Measurements from ENCODE around the gene OTUD7B.
"Not testable (repeated sequence)": the region's sequence is repeated elsewhere in the genome, so short reads cannot be mapped to it uniquely, and the experiment has no call there.

OTUD7B gene

DNA sequence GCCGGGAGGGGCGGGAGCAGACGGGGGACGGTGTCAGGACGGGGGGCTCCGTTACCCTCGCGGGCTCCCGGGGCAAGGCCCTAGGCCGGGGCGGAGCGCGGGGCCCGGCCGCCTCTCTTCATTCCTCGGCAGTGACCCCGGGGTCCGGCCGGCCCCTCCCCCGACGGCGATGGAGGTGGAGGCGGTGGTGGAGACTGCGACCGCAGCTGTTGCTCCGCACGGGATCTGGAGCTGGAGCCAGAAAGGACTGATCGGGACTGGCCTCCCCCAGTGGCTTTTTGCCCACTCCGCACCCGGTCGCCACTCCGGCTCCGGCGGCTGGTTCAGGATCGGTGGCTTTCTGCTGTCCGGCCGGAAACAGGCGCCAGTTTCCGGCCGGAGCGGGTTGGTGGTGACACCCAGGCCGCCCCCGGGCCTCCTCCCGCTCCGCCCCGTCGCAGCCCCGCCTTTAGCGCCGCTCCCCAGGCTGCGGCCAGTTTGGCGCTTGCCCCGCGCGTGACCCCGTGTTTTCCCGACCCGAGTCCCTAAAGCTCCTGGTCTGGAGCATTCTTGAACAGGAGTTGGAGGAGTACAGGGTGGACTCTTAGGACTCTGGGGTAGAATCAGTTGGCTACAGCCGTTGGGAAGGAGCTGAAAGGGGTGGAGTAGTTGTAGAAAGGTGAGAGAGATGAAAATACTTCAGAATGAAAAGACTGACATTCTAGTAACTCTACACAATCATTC is at the start of gene OTUD7B:
TSS of gene OTUD7B (minus strand) at position 334 of the 723 bp plus-strand sequence. CDS start 33,216 bp downstream, outside the sequence.
- peaks cover 7% of the 10 kb centered on the region; the same call in 1 of the 2 replicates for H3K36me3 ChIP-seq (ENCODE audit: control insufficient read depth, insufficient read depth, low read length)
- H3K4me3 ChIP-seq (ENCODE audit: low read depth, low read length), result peak within 1 kb of the TSS; percentile 98
- no peaks in the 10 kb centered on the region for H3K9me3 ChIP-seq (ENCODE audit: control insufficient read depth, insufficient read depth, low read depth, low read length)
- peak within 1 kb of the TSS; percentile 88 for H3K9ac ChIP-seq (ENCODE audit: low read length)
- H3K4me1 ChIP-seq (ENCODE audit: control insufficient read depth, insufficient read depth, low read length), result peaks cover 23% of the 10 kb centered on the region
- no peaks in the 10 kb centered on the region for H3K27me3 ChIP-seq (ENCODE audit: control insufficient read depth, insufficient read depth, low read length)
- H3K27ac ChIP-seq (ENCODE audit: low read depth, low read length), result peak within 1 kb of the TSS; percentile 84; the same call in 1 of the 2 replicates

GRCh38 chr1:150060260-150060659 is 49.7 kb upstream of the OTUD7B start:
- H3K9me3 ChIP-seq (ENCODE audit: control insufficient read depth, insufficient read depth, low read depth, low read length), result no peaks in the 10 kb centered on the region
- no peak overlapping the region for H3K9ac ChIP-seq (ENCODE audit: low read length)
- H3K4me3 ChIP-seq (ENCODE audit: low read depth, low read length), result no peak overlapping the region
- no peaks in the 10 kb centered on the region for H3K4me1 ChIP-seq (ENCODE audit: control insufficient read depth, insufficient read depth, low read length)
- no peaks in the 10 kb centered on the region for H3K27me3 ChIP-seq (ENCODE audit: control insufficient read depth, insufficient read depth, low read length)
- no peaks in the 10 kb centered on the region for H3K36me3 ChIP-seq (ENCODE audit: control insufficient read depth, insufficient read depth, low read length)
- H3K27ac ChIP-seq (ENCODE audit: low read depth, low read length), result no peak overlapping the region

DNA sequence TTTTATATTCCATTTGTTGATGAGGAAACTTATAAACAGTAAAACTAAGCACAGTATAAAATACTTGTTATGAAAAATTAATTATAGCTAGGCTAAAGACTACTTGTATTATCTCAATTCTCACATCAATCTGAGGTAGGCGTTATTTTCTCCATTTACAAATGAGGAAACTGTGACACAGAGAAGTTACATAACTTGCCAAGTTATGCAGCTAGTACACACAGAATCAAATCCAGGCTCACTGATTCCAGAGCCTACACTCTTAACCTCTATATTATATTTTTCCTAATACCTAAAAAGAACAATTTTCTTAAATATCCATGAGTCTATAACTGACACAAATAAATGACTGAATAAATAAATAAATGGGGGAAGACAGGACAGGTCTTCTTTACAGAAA is 45.9 kb upstream of the OTUD7B start:
- H3K27ac ChIP-seq (ENCODE audit: low read depth, low read length), result no peak overlapping the region
- no peaks in the 10 kb centered on the region for H3K27me3 ChIP-seq (ENCODE audit: control insufficient read depth, insufficient read depth, low read length)
- H3K4me3 ChIP-seq (ENCODE audit: low read depth, low read length), result no peak overlapping the region
- H3K36me3 ChIP-seq (ENCODE audit: control insufficient read depth, insufficient read depth, low read length), result no peaks in the 10 kb centered on the region
- no peaks in the 10 kb centered on the region for H3K4me1 ChIP-seq (ENCODE audit: control insufficient read depth, insufficient read depth, low read length)
- H3K9ac ChIP-seq (ENCODE audit: low read length), result no peak overlapping the region
- no peaks in the 10 kb centered on the region for H3K9me3 ChIP-seq (ENCODE audit: control insufficient read depth, insufficient read depth, low read depth, low read length)

DNA sequence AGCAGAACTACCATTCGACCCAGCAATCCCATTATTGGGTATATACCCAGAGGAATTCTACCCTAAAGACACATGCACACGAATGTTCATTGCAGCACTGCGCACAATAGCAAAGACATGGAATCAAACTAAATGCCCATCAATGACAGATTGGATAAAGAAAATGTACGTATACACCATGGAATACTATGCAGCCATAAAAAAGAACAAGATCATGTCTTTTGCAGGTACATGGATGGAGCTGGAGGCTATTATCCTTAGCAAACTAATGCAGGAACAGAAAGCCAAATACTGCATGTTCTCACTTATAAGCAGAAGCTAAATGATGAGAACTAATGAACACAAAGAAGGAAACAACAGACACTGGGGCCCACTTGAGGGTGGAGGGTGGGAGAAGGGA is 45.0 kb upstream of the OTUD7B start:
- H3K4me1 ChIP-seq (ENCODE audit: control insufficient read depth, insufficient read depth, low read length); H3K27me3 ChIP-seq (ENCODE audit: control insufficient read depth, insufficient read depth, low read length); H3K27ac ChIP-seq (ENCODE audit: low read depth, low read length); H3K9me3 ChIP-seq (ENCODE audit: control insufficient read depth, insufficient read depth, low read depth, low read length); H3K4me3 ChIP-seq (ENCODE audit: low read depth, low read length); H3K9ac ChIP-seq (ENCODE audit: low read length); H3K36me3 ChIP-seq (ENCODE audit: control insufficient read depth, insufficient read depth, low read length): not testable (repeated sequence)

DNA sequence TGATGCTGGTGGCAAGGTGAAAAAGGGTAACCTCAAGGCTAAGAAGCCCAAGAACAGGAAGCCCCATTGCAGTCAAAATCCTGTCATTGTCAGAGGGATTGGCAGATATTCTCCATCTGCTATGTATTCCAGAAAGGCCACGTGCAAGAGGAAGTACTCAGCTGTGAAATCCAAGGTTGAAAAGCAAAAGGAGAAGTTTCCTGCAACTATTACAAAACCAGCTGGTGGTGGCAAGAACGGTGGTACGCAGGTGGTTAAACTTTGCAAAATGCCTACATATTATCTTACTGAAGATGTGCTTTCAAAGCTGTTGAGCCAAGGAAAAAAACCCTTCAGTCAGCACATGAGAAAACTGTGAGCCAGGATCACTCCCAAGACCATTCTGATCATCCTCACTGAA is 43.4 kb upstream of the OTUD7B start:
- no peak overlapping the region for H3K27ac ChIP-seq (ENCODE audit: low read depth, low read length)
- H3K27me3 ChIP-seq (ENCODE audit: control insufficient read depth, insufficient read depth, low read length), result no peaks in the 10 kb centered on the region

DNA sequence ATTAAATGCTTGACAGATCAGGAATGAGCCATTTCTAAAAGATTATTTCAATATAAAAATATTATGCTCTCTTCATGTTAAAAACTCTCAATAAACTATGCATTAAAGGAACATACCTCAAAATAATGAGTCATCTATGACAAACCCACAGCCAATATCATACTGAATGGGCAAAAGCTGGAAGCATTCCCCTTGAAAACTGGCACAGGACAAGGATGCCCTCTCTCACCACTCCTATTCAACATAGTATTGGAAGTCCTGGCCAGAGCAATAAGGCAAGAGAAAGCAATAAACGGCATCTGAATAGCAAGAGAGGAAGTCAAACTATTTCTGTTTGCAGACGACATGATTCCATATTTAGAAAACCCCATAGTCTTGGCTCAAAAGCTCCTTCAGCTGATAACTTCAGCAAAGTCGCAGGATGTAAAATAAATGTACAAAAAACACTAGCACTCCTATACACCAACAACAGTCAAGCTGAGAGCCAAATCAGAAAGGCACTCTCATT is 41.4 kb upstream of the OTUD7B start:
- not testable (repeated sequence) for H3K27me3 ChIP-seq (ENCODE audit: control insufficient read depth, insufficient read depth, low read length); H3K4me3 ChIP-seq (ENCODE audit: low read depth, low read length); H3K36me3 ChIP-seq (ENCODE audit: control insufficient read depth, insufficient read depth, low read length); H3K9me3 ChIP-seq (ENCODE audit: control insufficient read depth, insufficient read depth, low read depth, low read length); H3K4me1 ChIP-seq (ENCODE audit: control insufficient read depth, insufficient read depth, low read length); H3K9ac ChIP-seq (ENCODE audit: low read length); H3K27ac ChIP-seq (ENCODE audit: low read depth, low read length)

More for the DNA sequence above, 43.4 kb upstream of the OTUD7B start:
- H3K36me3 ChIP-seq (ENCODE audit: control insufficient read depth, insufficient read depth, low read length), result no peaks in the 10 kb centered on the region
- no peak overlapping the region for H3K9ac ChIP-seq (ENCODE audit: low read length)
- H3K4me3 ChIP-seq (ENCODE audit: low read depth, low read length), result no peak overlapping the region
- H3K4me1 ChIP-seq (ENCODE audit: control insufficient read depth, insufficient read depth, low read length), result peaks cover 4% of the 10 kb centered on the region; the same call in 1 of the 2 replicates
- no peaks in the 10 kb centered on the region for H3K9me3 ChIP-seq (ENCODE audit: control insufficient read depth, insufficient read depth, low read depth, low read length)

- Histone ChIP-seq H3K9me3 (ENCODE audit: control insufficient read depth, insufficient read depth, low read depth, low read length) (no peaks in the 10 kb centered on the region), H3K36me3 (ENCODE audit: control insufficient read depth, insufficient read depth, low read length) (no peaks in the 10 kb centered on the region), H3K27me3 (ENCODE audit: control insufficient read depth, insufficient read depth, low read length) (no peaks in the 10 kb centered on the region), H3K4me3 (ENCODE audit: low read depth, low read length) (no peak overlapping the region), H3K4me1 (ENCODE audit: control insufficient read depth, insufficient read depth, low read length) (peaks cover 4% of the 10 kb centered on the region; the same call in 1 of the 2 replicates), H3K27ac (ENCODE audit: low read depth, low read length) (no peak overlapping the region), H3K9ac (ENCODE audit: low read length) (no peak overlapping the region)
Measured at GRCh38 chr1:150051089-150051373, 40.5 kb upstream of the OTUD7B start.

- Histone ChIP-seq H3K4me3 (ENCODE audit: low read depth, low read length) (no peak overlapping the region), H3K36me3 (ENCODE audit: control insufficient read depth, insufficient read depth, low read length) (no peaks in the 10 kb centered on the region), H3K27me3 (ENCODE audit: control insufficient read depth, insufficient read depth, low read length) (no peaks in the 10 kb centered on the region), H3K9ac (ENCODE audit: low read length) (no peak overlapping the region), H3K9me3 (ENCODE audit: control insufficient read depth, insufficient read depth, low read depth, low read length) (no peaks in the 10 kb centered on the region), H3K4me1 (ENCODE audit: control insufficient read depth, insufficient read depth, low read length) (peaks cover 4% of the 10 kb centered on the region; the same call in 1 of the 2 replicates), H3K27ac (ENCODE audit: low read depth, low read length) (no peak overlapping the region)
Measured at GRCh38 chr1:150049926-150050325, 39.4 kb upstream of the OTUD7B start.

- H3K4me3 ChIP-seq (ENCODE audit: low read depth, low read length), result no peak overlapping the region
- no peaks in the 10 kb centered on the region for H3K9me3 ChIP-seq (ENCODE audit: control insufficient read depth, insufficient read depth, low read depth, low read length)
- H3K27me3 ChIP-seq (ENCODE audit: control insufficient read depth, insufficient read depth, low read length), result no peaks in the 10 kb centered on the region
- no peaks in the 10 kb centered on the region for H3K36me3 ChIP-seq (ENCODE audit: control insufficient read depth, insufficient read depth, low read length)
- no peak overlapping the region for H3K27ac ChIP-seq (ENCODE audit: low read depth, low read length)
- H3K4me1 ChIP-seq (ENCODE audit: control insufficient read depth, insufficient read depth, low read length), result no peaks in the 10 kb centered on the region
- H3K9ac ChIP-seq (ENCODE audit: low read length), result no peak overlapping the region
Measured at GRCh38 chr1:150034336-150034735, 23.8 kb upstream of the OTUD7B start.

DNA sequence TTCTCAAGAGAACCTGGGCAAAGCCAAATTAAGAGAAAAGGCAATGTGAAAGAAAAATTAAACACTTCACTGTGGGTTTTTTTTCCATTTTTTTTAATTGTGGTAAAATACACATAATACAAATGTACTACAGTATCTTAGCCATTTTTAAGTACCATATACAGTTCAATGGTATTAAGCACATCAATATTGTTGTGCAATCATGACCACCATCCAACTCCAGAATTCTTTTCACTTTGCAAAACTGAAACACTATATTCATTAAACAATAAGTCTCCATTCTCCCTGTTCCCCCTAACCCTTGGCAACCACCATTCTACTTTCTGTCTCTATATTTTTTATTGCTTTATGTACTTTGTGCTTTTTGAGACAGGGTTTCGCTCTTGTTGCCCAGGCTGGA is 17.8 kb upstream of the OTUD7B start:
- Histone ChIP-seq H3K27ac (ENCODE audit: low read depth, low read length) (no peak overlapping the region), H3K27me3 (ENCODE audit: control insufficient read depth, insufficient read depth, low read length) (no peaks in the 10 kb centered on the region), H3K9me3 (ENCODE audit: control insufficient read depth, insufficient read depth, low read depth, low read length) (no peaks in the 10 kb centered on the region), H3K36me3 (ENCODE audit: control insufficient read depth, insufficient read depth, low read length) (no peaks in the 10 kb centered on the region), H3K4me1 (ENCODE audit: control insufficient read depth, insufficient read depth, low read length) (no peaks in the 10 kb centered on the region), H3K4me3 (ENCODE audit: low read depth, low read length) (no peak overlapping the region), H3K9ac (ENCODE audit: low read length) (no peak overlapping the region)

DNA sequence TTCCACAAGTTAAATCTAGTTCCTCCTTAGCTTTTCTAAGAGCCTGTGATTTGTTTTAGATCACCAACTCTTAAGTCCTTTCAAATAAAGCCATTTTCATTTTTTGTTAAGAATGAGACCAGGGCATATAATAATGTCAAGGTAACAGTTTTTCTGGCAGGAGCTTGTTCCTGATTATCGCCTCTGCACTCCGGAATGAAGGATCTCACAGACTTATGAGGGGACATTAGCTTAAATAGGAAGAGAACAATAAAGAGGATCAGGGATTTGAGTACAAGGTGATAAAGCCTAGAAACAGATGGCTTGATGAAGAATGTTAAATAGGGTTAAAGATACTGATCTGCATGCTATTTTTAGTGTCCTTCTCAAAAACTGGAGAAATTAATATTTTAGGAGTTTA is 13.6 kb upstream of the OTUD7B start:
- Histone ChIP-seq H3K4me3 (ENCODE audit: low read depth, low read length) (no peak overlapping the region), H3K36me3 (ENCODE audit: control insufficient read depth, insufficient read depth, low read length) (no peaks in the 10 kb centered on the region), H3K27ac (ENCODE audit: low read depth, low read length) (no peak overlapping the region), H3K9me3 (ENCODE audit: control insufficient read depth, insufficient read depth, low read depth, low read length) (no peaks in the 10 kb centered on the region), H3K27me3 (ENCODE audit: control insufficient read depth, insufficient read depth, low read length) (no peaks in the 10 kb centered on the region), H3K9ac (ENCODE audit: low read length) (no peak overlapping the region), H3K4me1 (ENCODE audit: control insufficient read depth, insufficient read depth, low read length) (0 out of 2 replicates have a peak, but pooled peaks cover 7% of the 10 kb centered on the region)
